AG09319 (cell line): ENCODE measurements around the gene ZNRF3.

Source experiments
- DNase-seq: peaks from one replicate; pipeline ENCODE4 v3.0.0-alpha.2; 2010; ENCODE audit warnings: low read depth; ENCODE audit errors: extremely low read depth
- CTCF ChIP-seq: IDR thresholded peaks from 2 replicates; pipeline ENCODE4 v1.5.1; 2011; ENCODE audit warnings: low read depth, mild to moderate bottlenecking, inconsistent platforms, low read length, moderate library complexity

The ZNRF3 gene

GRCh38 chr22:29089507-29089906 lies 206.1 kb downstream of the ZNRF3 start:
- no peak for TF ChIP-seq CTCF
- DNase-seq: no peak

- DNase-seq: no peak
These were observed 206.7 kb downstream of the ZNRF3 start for GRCh38 chr22:29090039-29090438.

GRCh38 chr22:29092243-29092642 lies 208.9 kb downstream of the ZNRF3 start:
- DNase-seq: no peak
- TF ChIP-seq CTCF: no peak

More at GRCh38 chr22:29090039-29090438, 206.7 kb downstream of the ZNRF3 start:
- TF ChIP-seq CTCF: no peak

- no peak for DNase-seq
- no peak for TF ChIP-seq CTCF
These were observed 209.7 kb downstream of the ZNRF3 start for GRCh38 chr22:29093030-29093429.

GRCh38 chr22:29093501-29094300 lies 210.3 kb downstream of the ZNRF3 start:
- no peak for TF ChIP-seq CTCF

GRCh38 chr22:29095459-29095858 lies 212.1 kb downstream of the ZNRF3 start:
- TF ChIP-seq CTCF: no peak
- no peak for DNase-seq

More at GRCh38 chr22:29093501-29094300, 210.3 kb downstream of the ZNRF3 start:
- peak; percentile 67 for DNase-seq

GRCh38 chr22:29096736-29097669 lies 213.6 kb downstream of the ZNRF3 start:
- no peak for TF ChIP-seq CTCF
- no peak for DNase-seq
